AML-193 (cell line): ENCODE results near the gene WRAP53.
A peak's percentile ranks its signal among the peaks of the same experiment; 100 is the strongest.
"Not testable (repeated sequence)": the region's sequence is repeated elsewhere in the genome, so short reads cannot be mapped to it uniquely, and the experiment has no call there.

ENCODE experiments used
- DNase-seq, 2 experiments: peaks; one replicate each; lab custom pipeline; 2025; lab: John Stamatoyannopoulos, UW

The WRAP53 gene

GRCh38 chr17:7687908-7688807 is at the start of gene WRAP53:
WRAP53 (plus strand) TSS chr17:7688477; CDS start chr17:7688649, 172 bp downstream.
- DNase-seq = peak; percentile 68 to 74

GRCh38 chr17:7640783-7641182 is 47.5 kb upstream of the WRAP53 start:
- no peak for DNase-seq

GRCh38 chr17:7641635-7642034 is 46.6 kb upstream of the WRAP53 start:
- not testable (repeated sequence) for DNase-seq

GRCh38 chr17:7644775-7645174 is 43.5 kb upstream of the WRAP53 start:
- DNase-seq = no peak

- no peak for DNase-seq
Measured at GRCh38 chr17:7646457-7646856, 41.8 kb upstream of the WRAP53 start.

- DNase-seq = no peak
Measured at GRCh38 chr17:7647018-7647417, 41.3 kb upstream of the WRAP53 start.

- no peak for DNase-seq
Measured at GRCh38 chr17:7650509-7651096, 37.7 kb upstream of the WRAP53 start, which contains the start of gene ATP1B2. ATP1B2 (plus strand) TSS chr17:7650926; CDS start chr17:7651519, 593 bp downstream.

GRCh38 chr17:7651097-7651664 is 37.1 kb upstream of the WRAP53 start:
- DNase-seq = no peak

- DNase-seq = no peak
Measured at GRCh38 chr17:7651665-7652387, 36.5 kb upstream of the WRAP53 start.

- DNase-seq = no peak
Measured at GRCh38 chr17:7652388-7653356, 35.6 kb upstream of the WRAP53 start.

- DNase-seq = no peak
Measured at GRCh38 chr17:7654832-7655540, 33.3 kb upstream of the WRAP53 start.

GRCh38 chr17:7655541-7655840 is 32.8 kb upstream of the WRAP53 start:
- DNase-seq = no peak

GRCh38 chr17:7656958-7657609 is 31.2 kb upstream of the WRAP53 start:
- no peak for DNase-seq

GRCh38 chr17:7667656-7668406 is 20.4 kb upstream of the WRAP53 start:
- no peak for DNase-seq

GRCh38 chr17:7668482-7668881 is 19.8 kb upstream of the WRAP53 start:
- no peak for DNase-seq

GRCh38 chr17:7673239-7673638 is 15.0 kb upstream of the WRAP53 start:
- peak in 1 of 2 experiments; percentile 6 for DNase-seq

- DNase-seq = no peak
Measured at GRCh38 chr17:7674934-7675333, 13.3 kb upstream of the WRAP53 start.

GRCh38 chr17:7676533-7676932 is 11.7 kb upstream of the WRAP53 start:
- no peak for DNase-seq

GRCh38 chr17:7677388-7678067 is 10.7 kb upstream of the WRAP53 start:
- no peak for DNase-seq
